EH (cell line): ENCODE results near the gene CACNA1I.

Experiments
- DNase-seq: peaks from one replicate; pipeline ENCODE4 v3.0.0-alpha.2; 2015; ENCODE audit warnings: low read depth

CACNA1I gene

DNA sequence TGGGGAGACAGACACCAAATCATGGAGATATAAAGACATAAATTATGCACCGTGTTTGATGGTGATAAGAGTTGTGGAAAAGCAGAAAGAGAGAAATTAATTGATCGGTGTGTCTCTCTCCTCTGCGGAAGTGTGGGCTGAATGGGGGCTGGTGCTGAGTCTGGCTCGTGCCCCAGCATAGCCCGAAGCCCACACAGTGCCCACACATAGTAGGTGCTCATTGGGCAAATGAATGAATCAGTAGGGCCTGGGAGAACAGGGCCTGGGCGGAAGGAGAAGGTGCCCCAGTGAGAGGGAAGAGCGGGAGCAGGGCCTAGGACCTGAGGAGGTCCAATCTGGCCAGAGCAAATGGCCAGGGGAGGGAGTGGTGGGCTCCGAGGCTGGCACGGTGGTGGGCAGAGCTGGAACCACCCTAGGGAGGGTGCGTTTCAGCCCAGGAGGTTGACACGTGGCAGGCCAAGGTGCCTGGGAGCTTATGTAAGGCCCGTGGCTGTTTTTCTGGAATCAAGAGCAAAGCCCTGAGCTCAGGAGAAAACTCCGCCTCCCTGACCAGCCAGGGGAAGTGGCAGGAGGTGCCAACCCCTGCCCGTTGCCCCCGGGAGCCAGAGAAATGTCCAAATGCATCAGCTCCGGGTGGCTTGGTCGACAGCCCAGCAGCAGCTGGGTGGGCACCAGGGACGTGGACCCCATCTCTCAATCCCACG lies 2.1 kb upstream of the CACNA1I start:
- DNase-seq = no peak

GRCh38 chr22:39569066-39569465 lies 1.5 kb upstream of the CACNA1I start:
- no peak for DNase-seq

DNA sequence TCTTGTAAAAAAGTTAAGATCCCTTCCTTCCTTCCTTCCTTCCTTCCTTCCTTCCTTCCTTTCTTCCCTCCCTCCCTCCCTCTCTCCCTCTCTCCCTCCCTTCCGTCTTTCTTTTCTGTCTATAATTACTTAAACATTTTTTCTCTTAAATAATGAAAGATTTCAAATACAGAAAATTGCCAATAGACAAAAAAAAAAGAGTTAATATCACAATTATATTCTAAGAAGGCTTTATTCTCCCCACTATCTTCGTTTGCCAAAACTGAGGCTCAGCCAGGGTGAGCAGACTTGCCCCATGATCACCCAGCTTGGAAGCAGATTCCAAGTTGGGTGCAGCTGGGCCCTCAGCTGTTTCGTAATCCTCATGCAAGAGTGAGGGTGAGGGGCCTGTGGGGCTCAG lies 327 bp upstream of the CACNA1I start:
- no peak for DNase-seq

GRCh38 chr22:39571538-39571937 lies 985 bp downstream of the CACNA1I start:
- no peak for DNase-seq

DNA sequence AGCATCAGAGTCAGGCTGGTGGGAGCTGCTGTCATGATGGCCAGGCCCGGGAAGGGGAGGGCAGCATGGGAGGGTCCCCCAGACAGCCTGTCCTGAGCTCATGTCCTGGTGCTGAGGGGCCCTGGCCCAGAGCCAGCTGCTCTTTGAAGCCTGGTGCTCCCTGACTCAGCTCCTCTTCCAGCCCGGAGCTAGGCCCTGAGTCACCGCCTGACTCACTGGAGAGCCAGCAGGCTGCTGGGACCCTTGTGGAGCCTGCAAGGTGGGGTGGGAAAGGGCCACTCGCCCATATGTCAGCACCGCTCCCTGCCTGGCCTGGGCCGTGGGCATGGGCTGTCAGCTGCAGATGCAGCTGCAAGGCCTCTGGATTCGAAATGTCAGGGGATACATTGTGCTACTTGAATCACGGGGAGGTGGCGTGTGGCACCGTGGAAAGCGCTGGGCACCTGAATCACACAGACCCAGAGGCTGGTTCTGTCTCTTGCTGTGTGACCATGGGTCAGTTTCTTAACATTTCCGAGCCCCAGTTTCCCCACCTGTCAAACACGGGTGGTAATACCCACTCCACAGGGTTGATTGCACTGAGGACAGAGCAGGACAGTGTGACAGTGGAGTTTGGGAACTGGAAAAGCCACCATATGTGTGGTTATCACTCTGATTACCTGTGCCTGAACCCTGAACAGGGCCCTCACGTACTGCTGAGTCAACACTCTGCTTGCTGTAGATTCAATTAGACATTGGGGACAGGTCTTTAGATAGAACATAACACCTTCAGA lies 4.4 kb downstream of the CACNA1I start:
- peak; percentile 92 for DNase-seq

DNA sequence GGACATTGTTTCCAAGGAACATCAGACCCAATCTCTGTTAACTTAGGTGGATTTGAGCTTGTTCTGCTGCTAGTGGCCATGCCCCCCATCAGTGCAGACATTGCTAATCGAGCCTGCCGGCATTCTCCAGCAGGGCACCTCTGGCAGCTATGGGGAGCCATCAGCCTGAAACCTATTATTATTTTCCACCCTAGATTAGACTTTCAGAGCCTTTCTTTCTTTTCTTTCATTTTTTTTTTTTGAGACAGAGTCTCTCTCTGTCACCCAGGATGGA lies 4.9 kb downstream of the CACNA1I start:
- no peak for DNase-seq

GRCh38 chr22:39576027-39576426 lies 5.5 kb downstream of the CACNA1I start:
- DNase-seq = no peak

- no peak for DNase-seq
Observed at GRCh38 chr22:39577366-39577765, 6.8 kb downstream of the CACNA1I start.

GRCh38 chr22:39577900-39578299 lies 7.3 kb downstream of the CACNA1I start:
- no peak for DNase-seq

DNA sequence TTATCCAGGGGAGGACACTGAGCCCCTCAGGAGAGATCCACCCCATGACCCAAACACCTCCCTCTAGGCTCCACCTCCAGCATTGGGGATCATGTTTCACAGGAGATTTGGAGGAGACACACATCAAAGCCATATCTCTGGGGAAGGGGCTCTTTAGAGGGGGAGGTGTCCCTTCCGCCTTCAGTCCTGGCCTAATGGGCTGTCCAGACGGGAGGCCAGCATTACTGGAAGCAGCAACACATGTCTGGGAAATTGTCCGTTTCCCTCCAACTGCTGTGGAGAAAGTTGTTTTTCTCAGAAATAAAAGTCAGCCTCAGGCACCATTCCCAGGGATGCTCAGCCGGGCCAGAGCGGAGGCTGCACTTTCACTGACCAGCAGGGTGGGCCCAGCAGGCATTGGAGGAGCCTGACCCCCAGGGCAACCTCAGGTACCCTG lies 9.5 kb downstream of the CACNA1I start:
- no peak for DNase-seq

DNA sequence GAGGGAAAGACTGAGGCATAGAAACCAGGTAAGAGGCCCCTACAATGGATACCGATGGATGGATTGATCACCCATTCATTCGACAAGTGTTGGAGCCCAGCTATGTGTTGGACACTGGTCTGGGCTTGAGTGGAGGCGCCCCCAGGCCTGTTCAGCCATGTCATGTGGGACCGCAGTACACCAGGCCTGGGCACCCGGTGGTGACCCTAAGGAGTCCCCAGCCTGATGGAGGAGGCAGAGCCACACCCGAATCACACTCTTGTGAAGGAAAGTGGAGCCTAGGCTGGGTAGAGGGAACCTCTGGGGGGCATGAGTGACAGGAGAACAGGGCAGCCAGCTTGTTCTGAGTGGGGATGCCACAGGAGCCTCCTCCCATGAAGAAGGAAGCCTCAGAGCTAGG lies 10.2 kb downstream of the CACNA1I start:
- DNase-seq = no peak

GRCh38 chr22:39581303-39581702 lies 10.8 kb downstream of the CACNA1I start:
- DNase-seq = no peak

- DNase-seq = no peak
Observed at GRCh38 chr22:39583066-39583667, 12.6 kb downstream of the CACNA1I start.

DNA sequence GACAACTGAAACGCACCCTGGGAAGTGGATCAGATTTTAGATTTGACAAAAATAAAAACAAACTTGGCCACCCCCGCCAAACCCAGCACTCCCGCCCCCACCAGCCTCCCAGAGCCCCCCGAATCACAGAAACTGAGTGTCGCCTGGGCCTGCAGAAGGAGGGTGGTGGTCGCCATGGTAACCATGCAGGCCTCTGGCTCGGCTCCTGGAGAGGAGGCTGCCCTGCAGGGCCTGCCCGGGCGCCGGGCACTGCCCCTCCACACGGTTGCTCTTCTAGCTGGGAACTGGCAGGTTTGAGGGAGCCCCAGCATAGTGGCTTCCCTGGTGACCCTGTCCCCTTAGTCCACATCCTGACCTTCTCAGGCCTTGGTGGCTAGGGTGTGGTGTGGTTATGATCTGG lies 19.3 kb downstream of the CACNA1I start:
- no peak for DNase-seq

- peak; percentile 88 for DNase-seq
Observed at GRCh38 chr22:39592081-39593065, 21.8 kb downstream of the CACNA1I start.

DNA sequence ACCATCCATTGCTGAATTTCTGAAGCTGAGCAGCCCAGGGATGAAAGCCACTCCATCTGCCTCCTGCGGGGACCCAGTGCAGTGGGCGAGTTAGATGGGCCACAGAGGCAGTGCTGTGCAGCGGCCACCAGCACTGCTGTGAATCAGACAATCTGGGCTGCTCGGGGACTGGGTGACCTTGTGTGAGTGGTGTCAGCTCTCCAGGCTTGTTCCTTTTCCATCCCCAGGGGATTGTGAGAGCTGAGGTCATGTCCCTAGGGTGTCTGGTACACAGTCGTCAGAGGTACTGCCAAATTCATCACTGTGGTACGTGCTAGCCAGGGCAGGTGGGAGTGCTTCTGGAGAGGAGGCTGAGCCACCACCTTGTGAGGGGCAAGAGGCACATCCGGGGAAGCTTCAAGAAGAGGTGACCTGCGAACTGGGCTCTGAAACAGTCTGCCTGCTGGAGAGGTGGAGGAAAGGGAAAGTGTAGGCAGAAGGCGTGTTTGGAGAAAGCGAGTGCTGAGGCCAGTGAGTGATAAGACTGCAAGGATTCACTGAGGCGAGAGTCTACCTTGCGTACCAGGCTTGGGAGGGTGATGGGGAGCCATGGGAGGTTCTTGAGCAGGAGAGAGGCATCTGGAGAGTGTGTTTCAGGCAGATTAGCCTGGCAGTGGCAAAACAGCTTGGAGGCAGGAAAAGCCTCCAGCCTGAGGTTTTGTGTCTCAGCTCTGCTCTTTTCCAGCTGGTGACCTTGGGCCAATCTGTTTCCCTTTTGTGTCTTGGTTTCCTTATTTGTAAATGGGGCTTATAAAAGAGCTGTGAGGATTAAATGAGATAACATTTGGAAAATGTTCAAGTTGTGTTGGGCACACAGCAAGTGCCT lies 22.7 kb downstream of the CACNA1I start:
- DNase-seq = peak; percentile 26

GRCh38 chr22:39593931-39594285 lies 23.4 kb downstream of the CACNA1I start:
- no peak for DNase-seq

GRCh38 chr22:39594411-39594810 lies 23.9 kb downstream of the CACNA1I start:
- no peak for DNase-seq

DNA sequence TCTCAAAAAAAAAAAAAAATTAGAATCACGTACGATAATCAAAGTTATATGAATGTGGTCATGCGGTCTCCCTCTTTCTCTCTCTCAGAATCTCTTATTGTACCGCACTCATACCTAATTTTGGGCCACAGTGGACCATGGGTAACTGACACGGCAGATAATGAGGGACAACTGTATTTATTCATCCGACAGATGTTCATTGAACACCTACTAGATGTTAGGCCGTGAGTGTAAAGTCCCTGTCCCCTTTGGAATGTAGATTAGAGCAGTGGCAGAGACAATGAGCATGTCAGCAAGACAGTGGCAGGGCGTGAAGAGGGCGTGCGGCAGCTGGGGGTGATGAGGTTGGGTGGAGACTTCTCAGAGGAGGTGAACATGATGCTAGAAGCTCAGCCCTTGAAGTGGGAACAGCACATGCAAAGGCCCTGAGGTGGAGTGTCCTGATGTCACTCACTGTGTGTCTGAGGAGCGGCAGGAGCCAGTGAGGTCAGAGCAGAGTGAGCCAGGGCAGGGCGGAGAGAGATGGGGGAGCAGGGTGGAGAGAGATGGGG lies 25.1 kb downstream of the CACNA1I start:
- no peak for DNase-seq

GRCh38 chr22:39596601-39597000 lies 26.0 kb downstream of the CACNA1I start:
- DNase-seq = no peak

GRCh38 chr22:39597236-39597869 lies 26.8 kb downstream of the CACNA1I start:
- DNase-seq = no peak
